SK-N-MC (cell line): Measurements from ENCODE around the gene CHRND.
A peak's percentile ranks its signal among the peaks of the same experiment; 100 is the strongest.

ENCODE experiments used
- DNase-seq: peaks from one replicate; pipeline ENCODE4 v3.0.0-alpha.2; 2011; ENCODE audit warnings: low read depth, low spot score
- H3K27ac ChIP-seq: fragments of 200-600 bp; sonication (generic); 2 replicates; pipeline ENCODE4 v1.5.1; 2016; ENCODE audit warnings: mixed run types
- H3K36me3 ChIP-seq: fragments of 200-600 bp; sonication (generic); 2 replicates; pipeline ENCODE4 v1.6.1; 2017; ENCODE audit warnings: antibody characterized with exemption, low read length, mixed read lengths; ENCODE audit not compliant: insufficient read depth
- H3K4me3 ChIP-seq: fragments of 200-600 bp; sonication (generic); 2 replicates; pipeline ENCODE4 v1.5.1; 2016
- H3K9ac ChIP-seq: fragments of 200-600 bp; sonication (generic); 2 replicates; pipeline ENCODE4 v1.8.0; 2017; ENCODE audit warnings: mixed run types, mixed read lengths; ENCODE audit not compliant: insufficient read length
- H3K9me3 ChIP-seq: fragments of 200-600 bp; sonication (generic); 2 replicates; pipeline ENCODE4 v1.6.1; 2017; ENCODE audit warnings: low read depth, mild to moderate bottlenecking, antibody characterized with exemption, low read length, moderate library complexity, mixed read lengths
- EZH2 ChIP-seq: fragments of 200-600 bp; sonication (generic); IDR thresholded peaks from one replicate; pipeline ENCODE4 v1.6.1; 2017; ENCODE audit warnings: antibody characterized with exemption
- FOXP2 ChIP-seq: optimal IDR thresholded peaks from 2 replicates; pipeline ENCODE3; 2011; ENCODE audit warnings: mild to moderate bottlenecking, moderate library complexity; ENCODE audit not compliant: insufficient read depth; ENCODE audit errors: extremely low read length, control extremely low read depth
- POLR2AphosphoS5 ChIP-seq: IDR thresholded peaks from 2 replicates; pipeline ENCODE4 v1.6.1; 2012; ENCODE audit warnings: mild to moderate bottlenecking, low read depth, low read length, borderline replicate concordance

Gene CHRND

DNA sequence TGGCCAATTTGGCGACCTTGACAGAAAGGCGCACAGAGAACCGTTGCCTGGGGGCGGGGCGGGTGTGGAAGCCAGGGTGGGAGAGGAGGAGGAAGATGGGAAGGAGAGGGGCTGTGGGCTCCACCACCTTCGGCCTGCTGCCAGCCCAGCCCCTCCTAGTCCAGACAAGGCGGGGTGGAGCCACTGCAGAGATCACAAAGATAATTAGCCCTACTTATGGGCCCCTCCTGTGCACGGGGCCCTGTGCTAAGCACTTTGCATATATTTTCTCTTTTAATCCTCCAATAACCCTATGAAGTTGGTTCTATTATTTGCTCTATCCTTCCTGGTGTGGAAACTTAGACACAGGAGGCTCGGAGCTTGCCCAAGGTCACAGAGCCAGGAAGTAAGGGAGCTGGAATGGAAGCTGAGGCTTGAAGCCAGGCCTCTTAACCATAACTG, 24.6 kb upstream of the CHRND start:
- no peak overlapping the region for H3K27ac ChIP-seq
- no peak overlapping the region for H3K9ac ChIP-seq
- no peak for TF ChIP-seq POLR2AphosphoS5
- TF ChIP-seq FOXP2 = no peak
- TF ChIP-seq EZH2 = no peak
- no peak for DNase-seq
- H3K9me3 ChIP-seq = no peaks in the 10 kb centered on the region
- H3K4me3 ChIP-seq = no peak overlapping the region
- no peaks in the 10 kb centered on the region for H3K36me3 ChIP-seq

DNA sequence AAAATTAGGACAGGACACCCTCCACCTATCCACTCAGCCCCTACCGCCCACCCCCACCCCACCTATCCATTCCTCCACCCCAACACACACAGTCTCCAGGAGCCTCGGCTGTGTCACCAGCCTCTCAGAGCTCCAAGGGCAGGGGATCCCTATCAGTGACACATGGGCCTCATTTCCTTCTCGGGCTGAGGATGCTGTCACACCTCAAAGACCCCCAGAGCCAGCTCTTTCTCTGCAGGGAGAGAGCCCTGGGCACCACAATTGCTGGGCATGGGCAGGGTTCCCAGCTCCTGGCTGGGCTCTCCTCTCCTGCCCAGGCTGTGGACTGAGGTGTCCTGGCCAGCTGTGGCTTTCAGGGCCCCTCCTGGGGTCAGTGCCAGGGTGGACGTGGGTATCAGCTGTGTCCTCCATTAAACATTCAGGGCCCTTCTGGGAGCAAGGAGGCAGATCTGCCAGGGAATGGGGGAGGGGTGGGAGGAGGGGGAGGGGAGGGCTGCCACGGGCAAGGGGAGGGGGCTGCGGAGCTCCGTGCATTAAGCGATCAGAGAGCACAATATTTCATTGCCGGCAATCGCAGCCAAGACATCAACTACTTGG, 24.1 kb upstream of the CHRND start:
- Histone ChIP-seq H3K9me3 (no peaks in the 10 kb centered on the region), H3K27ac (no peak overlapping the region), H3K36me3 (no peaks in the 10 kb centered on the region), H3K9ac (no peak overlapping the region), H3K4me3 (no peak overlapping the region)
- TF ChIP-seq FOXP2 (no peak), POLR2AphosphoS5 (no peak), EZH2 (no peak)
- DNase-seq = no peak

DNA sequence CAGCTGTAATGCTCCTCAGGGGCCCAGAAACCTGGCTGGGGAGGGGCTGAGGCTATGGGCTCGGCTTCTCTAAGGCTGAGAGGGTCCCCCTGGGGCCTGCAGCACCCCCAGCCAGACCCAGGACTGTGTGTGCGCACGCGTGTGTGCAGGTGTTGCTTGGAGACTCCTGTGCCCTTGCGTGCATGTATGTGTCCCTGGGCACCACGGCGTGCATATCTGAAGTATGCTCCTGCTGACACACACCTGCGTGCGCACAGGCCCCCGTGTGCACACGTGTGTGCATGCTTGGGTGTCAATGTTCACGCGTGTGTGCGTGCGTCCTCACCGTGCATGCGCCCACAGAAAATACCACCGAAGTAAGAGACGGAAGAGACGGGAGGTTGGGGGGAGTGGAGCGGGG, 23.4 kb upstream of the CHRND start:
- DNase-seq = no peak
- H3K9me3 ChIP-seq = no peaks in the 10 kb centered on the region
- H3K36me3 ChIP-seq = no peaks in the 10 kb centered on the region
- no peak overlapping the region for H3K27ac ChIP-seq
- no peak overlapping the region for H3K9ac ChIP-seq
- TF ChIP-seq POLR2AphosphoS5 = no peak
- H3K4me3 ChIP-seq = peak overlapping the region; percentile 28; the same call in 1 of the 2 replicates

DNA sequence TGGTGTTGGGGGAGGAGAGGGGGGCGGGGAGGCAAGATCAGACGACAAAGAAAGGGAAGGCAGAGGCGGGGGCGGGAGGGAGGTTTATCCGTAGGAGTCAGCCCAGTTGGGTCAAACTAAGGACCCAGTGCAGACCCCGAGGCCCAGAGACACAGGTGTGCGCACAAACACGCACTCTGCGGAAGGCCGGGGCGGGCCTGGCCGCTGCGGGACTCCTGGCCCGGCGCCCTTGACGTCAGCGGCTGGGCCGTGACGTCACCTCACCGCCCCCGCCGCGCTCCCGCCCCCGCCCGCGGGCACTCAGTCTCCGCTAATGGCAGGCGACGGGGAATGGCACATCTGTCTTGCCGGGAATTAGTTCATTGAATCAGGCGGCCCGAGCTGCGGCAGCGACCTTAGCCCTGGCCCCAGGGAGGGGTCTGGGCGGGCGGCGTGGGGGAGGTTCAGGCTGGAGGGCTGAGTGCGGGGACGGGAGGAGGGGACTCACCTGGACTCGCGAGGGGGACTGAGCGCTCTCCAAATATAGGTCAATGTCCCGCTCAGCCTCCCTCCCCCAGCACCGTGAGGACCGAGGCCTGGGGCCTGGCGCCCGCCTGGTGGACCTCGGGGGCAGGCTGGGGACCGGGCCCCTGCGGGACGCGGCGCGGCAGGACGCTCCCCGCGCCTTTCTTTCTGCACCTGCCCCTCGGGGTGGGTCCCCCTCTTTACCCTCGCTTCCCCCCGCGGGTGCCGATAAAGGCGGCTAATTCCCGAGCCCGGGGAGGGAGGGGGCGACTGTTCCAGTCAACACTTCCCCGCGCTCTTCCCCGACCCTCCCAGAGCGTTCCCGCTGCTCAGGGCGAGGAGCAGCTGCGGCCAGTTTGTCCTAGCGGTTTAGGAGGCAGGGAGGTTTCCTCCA, 22.8 kb upstream of the CHRND start:
- H3K4me3 ChIP-seq = peak overlapping the region; percentile 72
- H3K36me3 ChIP-seq = no peaks in the 10 kb centered on the region
- no peak overlapping the region for H3K27ac ChIP-seq
- H3K9ac ChIP-seq = no peak overlapping the region
- TF ChIP-seq POLR2AphosphoS5 (no peak), EZH2 (peak; percentile 29)
- DNase-seq = no peak
- H3K9me3 ChIP-seq = no peaks in the 10 kb centered on the region

DNA sequence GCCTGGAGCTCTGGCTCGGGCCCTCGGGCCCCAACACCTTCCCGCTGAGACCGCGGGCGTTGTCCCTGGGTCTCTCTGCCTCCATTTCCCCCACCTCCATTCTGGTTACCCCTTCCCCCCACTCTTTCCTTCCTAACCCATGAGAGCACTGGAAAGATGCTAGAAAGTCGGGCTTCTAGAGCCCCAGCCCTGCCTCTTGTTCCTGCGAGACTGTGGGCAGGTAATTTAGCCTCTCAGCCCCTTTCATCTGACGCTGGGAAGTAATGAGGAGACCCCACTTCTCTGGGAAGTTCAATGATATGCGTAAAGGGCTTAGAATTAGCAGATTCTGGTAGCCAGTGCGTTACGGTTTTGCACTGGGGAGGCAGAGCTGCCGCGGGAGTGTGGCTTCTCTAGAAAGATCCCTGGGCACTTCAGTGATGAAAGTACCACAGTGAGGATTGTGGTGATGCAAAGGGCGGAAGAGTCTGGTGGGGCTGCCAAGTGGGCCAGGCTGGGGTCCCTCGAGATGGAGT, 22.1 kb upstream of the CHRND start:
- Histone ChIP-seq H3K4me3 (peak overlapping the region; percentile 72), H3K36me3 (no peaks in the 10 kb centered on the region), H3K9ac (no peak overlapping the region), H3K27ac (no peak overlapping the region), H3K9me3 (no peaks in the 10 kb centered on the region)
- DNase-seq = no peak
- TF ChIP-seq FOXP2 (no peak), EZH2 (no peak), POLR2AphosphoS5 (no peak)

DNA sequence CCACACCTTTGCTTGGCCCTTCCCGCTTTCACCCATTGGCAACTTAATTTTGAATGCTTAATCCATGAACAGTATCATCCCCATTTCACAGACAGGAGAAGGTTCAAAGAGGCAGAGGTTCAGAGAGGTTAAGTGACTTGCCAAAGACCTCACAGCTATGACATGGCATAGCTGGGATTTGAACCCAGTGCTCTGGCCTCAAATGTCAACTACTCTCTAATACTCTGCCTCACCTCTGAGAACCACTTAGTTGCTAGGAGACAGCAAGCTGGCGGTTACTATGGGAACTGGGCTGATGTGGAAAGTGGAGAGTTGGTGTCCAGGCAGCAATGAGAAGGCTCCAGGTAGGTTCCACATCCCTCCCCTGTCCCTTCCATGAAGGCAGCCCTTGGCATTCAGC, 21.5 kb upstream of the CHRND start:
- Histone ChIP-seq H3K9ac (no peak overlapping the region), H3K27ac (no peak overlapping the region), H3K36me3 (no peaks in the 10 kb centered on the region), H3K4me3 (no peak overlapping the region), H3K9me3 (no peaks in the 10 kb centered on the region)
- TF ChIP-seq FOXP2 (no peak), POLR2AphosphoS5 (no peak), EZH2 (no peak)
- no peak for DNase-seq

DNA sequence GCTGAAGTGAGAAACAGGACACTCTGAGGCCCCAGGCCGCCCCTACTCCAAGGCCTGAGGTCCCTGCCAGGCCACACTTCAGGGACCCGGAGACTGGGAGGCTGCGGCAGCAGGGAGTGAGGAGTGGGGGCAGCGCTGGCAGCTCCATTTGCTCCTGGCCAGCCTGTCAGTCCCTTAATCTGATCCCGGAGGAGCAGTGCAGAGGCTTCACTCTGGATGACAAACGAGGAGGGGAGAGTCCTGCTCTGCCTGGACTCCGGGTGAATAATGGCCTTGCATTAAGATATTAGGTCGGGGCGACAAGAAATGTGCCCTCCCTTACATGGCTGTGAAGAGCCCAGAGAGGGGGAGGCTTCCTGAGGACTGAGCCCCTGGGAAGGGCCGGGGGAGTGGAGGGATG, 20.1 kb upstream of the CHRND start:
- Histone ChIP-seq H3K36me3 (no peaks in the 10 kb centered on the region), H3K4me3 (no peak overlapping the region), H3K27ac (no peak overlapping the region), H3K9me3 (no peaks in the 10 kb centered on the region), H3K9ac (no peak overlapping the region)
- TF ChIP-seq FOXP2 (no peak), EZH2 (no peak), POLR2AphosphoS5 (no peak)
- no peak for DNase-seq

DNA sequence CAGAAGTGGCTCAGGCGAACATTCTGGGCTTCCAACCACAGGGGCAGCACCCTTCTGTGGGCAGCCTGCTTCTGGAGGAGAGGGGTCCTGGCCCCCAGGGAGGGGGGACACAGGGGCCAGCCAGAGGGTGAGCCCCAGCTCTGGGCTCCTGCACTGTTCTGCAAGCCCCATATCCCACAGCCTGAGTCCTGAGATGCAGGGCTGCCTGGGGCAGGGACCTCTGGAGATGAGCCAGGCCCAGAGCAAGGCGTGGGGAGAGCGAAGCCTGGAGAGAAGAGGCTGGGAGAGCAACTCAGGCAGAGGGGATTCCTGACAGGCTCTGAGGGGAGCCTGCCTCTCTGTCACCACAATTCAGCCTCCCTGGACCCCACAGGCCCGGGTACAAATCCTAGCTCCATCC, 19.3 kb upstream of the CHRND start:
- Histone ChIP-seq H3K9ac (no peak overlapping the region), H3K27ac (no peak overlapping the region), H3K36me3 (no peaks in the 10 kb centered on the region), H3K9me3 (no peaks in the 10 kb centered on the region), H3K4me3 (no peak overlapping the region)
- no peak for DNase-seq
- TF ChIP-seq POLR2AphosphoS5 = no peak
- no peak for TF ChIP-seq EZH2
- TF ChIP-seq FOXP2 = no peak
